SH-SY5Y (cell line): ENCODE results near the gene M1AP.

Experiments used
- GATA2 ChIP-seq: IDR thresholded peaks from 2 replicates; pipeline ENCODE4 v1.6.1; 2011; ENCODE audit warnings: mild to moderate bottlenecking, low read depth, low read length
- GATA3 ChIP-seq: IDR thresholded peaks from 2 replicates; pipeline ENCODE4 v1.6.1; 2011; ENCODE audit warnings: low read depth, mild to moderate bottlenecking, low read length, moderate library complexity

DNA sequence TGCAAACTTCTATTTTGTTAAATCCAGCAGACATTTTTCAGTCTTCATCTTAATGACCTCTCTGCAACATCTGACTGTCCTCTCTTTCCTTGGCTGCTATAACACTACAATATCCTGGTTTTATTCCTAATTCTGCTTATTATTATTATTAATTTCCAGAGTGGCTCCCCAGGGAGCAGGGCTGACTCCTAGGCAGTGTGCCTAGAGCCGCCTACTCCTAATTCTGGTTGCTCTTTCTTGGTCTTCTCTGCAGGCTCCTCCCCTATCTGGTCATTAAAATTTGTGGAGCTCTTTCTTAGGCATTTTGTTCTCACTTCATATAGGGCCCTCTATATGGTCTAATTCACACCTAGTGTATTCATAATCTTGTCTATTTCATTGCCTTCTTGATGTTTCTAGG, 105.2 kb downstream of the M1AP start:
- TF ChIP-seq GATA2 (no peak), GATA3 (no peak)
